GM12891 (cell line): ENCODE measurements around the gene GADD45G.

Source experiments
- DNase-seq: peaks from one replicate; pipeline ENCODE4 v3.0.0; 2011; ENCODE audit warnings: low spot score; ENCODE audit not compliant: insufficient read length
- FAIRE-seq: peaks from 2 replicates; lab custom pipeline; 2011; peaks lifted over from hg19 to GRCh38; lab: Jason Lieb, UNC
- PAX5 ChIP-seq: IDR thresholded peaks from 2 replicates; pipeline ENCODE4 v1.6.1; 2011; ENCODE audit warnings: low read length, moderate library complexity, mild to moderate bottlenecking; ENCODE audit not compliant: insufficient read depth, severe bottlenecking
- POLR2A ChIP-seq: IDR thresholded peaks from 2 replicates; pipeline ENCODE4 v1.6.1; 2011; ENCODE audit warnings: low read depth, low read length, control low read depth
- POLR2AphosphoS5 ChIP-seq: IDR thresholded peaks from 2 replicates; pipeline ENCODE4 v1.6.1; 2011; ENCODE audit warnings: low read depth, low read length, control low read depth
- POU2F2 ChIP-seq: IDR thresholded peaks from 2 replicates; pipeline ENCODE4 v1.6.1; 2011; ENCODE audit warnings: low read depth, mild to moderate bottlenecking, control low read depth, low read length, moderate library complexity
- SPI1 ChIP-seq: IDR thresholded peaks from 2 replicates; pipeline ENCODE4 v1.6.1; 2011; ENCODE audit warnings: low read depth, low read length, control low read depth
- TAF1 ChIP-seq: IDR thresholded peaks from 2 replicates; pipeline ENCODE4 v1.6.1; 2011; ENCODE audit warnings: low read depth, low read length, control low read depth

GADD45G gene

DNA sequence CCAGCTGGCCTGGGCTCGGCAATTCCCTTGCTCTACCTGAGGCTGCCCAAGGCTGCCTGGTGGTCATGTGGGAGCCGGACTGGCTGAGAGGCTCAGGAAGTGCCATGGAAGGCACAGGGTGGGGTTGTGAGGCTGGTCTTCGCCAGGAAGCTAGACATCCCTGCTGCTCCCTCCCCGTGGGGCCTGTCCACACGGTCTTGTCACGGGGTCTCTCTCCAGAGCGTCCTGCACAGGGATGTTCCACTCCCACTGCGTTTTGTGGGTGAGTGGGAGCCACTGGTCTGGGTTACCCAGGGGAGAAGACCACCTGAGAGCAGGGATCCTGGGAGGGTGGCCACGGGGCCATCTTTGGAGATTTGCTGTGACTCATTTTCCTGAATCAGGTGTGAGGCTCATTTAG, 11.6 kb downstream of the GADD45G start:
- FAIRE-seq (no peak), DNase-seq (no peak)
- TF ChIP-seq TAF1 (no peak), PAX5 (no peak), SPI1 (no peak), POLR2AphosphoS5 (no peak), POU2F2 (no peak), POLR2A (no peak)

GRCh38 chr9:89617978-89618377, 13.2 kb downstream of the GADD45G start:
- DNase-seq (no peak), FAIRE-seq (no peak)
- no peak for TF ChIP-seq PAX5
- no peak for TF ChIP-seq SPI1
- TF ChIP-seq POLR2A = no peak
- no peak for TF ChIP-seq POU2F2
- TF ChIP-seq TAF1 = no peak
- no peak for TF ChIP-seq POLR2AphosphoS5

GRCh38 chr9:89619019-89619418, 14.2 kb downstream of the GADD45G start:
- no peak for FAIRE-seq
- TF ChIP-seq SPI1 = no peak
- TF ChIP-seq TAF1 = no peak
- no peak for TF ChIP-seq POLR2A
- no peak for TF ChIP-seq PAX5
- no peak for TF ChIP-seq POU2F2
- TF ChIP-seq POLR2AphosphoS5 = no peak
- no peak for DNase-seq

- TF ChIP-seq POU2F2 (no peak), SPI1 (no peak), POLR2AphosphoS5 (no peak), PAX5 (no peak), TAF1 (no peak), POLR2A (no peak)
- DNase-seq = no peak
- FAIRE-seq = no peak
These were observed 14.8 kb downstream of the GADD45G start for GRCh38 chr9:89619424-89620138.

DNA sequence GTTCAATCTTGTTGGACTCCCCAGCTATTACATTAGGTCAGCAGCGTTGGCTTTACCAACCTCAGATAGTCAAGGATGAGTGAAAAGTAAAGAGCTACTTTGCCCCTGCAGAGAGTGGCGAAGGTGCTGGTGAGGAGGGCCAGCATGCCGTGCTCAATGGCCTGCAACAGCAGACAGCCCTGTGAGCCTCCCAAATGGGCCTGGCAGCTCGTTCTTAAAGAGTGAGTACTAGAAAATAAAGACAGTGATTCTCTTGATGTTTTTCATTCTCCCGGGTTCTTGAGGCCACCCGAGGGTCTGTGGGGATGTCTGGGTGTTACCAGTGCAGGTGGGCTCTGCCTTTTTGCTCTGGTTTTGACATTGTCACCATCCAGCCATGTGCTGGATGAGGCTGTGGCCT, 16.2 kb downstream of the GADD45G start:
- TF ChIP-seq PAX5 (no peak), POLR2AphosphoS5 (no peak), TAF1 (no peak), POU2F2 (no peak), SPI1 (no peak), POLR2A (no peak)
- FAIRE-seq (no peak), DNase-seq (no peak)

DNA sequence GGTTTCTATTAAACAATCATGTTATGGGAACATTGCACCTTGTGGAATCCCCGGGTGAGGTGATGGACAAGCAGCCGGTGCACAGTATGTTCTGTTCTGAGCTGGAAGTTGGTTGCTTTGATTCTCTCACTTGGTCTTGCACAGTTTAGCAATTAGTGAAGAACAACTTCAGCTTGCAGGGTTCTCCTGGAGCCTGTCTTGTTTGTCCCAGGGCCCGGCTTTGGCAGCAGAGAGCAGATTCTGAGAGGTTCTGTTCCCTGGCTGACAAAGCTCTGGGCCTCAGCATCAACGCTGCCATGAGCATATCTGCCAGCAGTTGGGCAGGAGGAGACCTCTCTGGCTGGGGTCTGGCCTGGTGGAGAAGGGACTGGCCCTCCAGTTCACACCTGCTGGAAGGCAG, 16.9 kb downstream of the GADD45G start:
- FAIRE-seq (no peak), DNase-seq (no peak)
- TF ChIP-seq POLR2A (no peak), TAF1 (no peak), POU2F2 (no peak), POLR2AphosphoS5 (no peak), SPI1 (no peak), PAX5 (no peak)

- no peak for FAIRE-seq
- no peak for DNase-seq
- no peak for TF ChIP-seq PAX5
- no peak for TF ChIP-seq POU2F2
- no peak for TF ChIP-seq POLR2AphosphoS5
- TF ChIP-seq TAF1 = no peak
- TF ChIP-seq POLR2A = no peak
- no peak for TF ChIP-seq SPI1
These were observed 18.4 kb downstream of the GADD45G start for GRCh38 chr9:89622933-89623861.

GRCh38 chr9:89623925-89624420, 19.2 kb downstream of the GADD45G start:
- no peak for FAIRE-seq
- DNase-seq = no peak
- TF ChIP-seq POU2F2 = no peak
- TF ChIP-seq TAF1 = no peak
- TF ChIP-seq POLR2A = no peak
- TF ChIP-seq SPI1 = no peak
- no peak for TF ChIP-seq PAX5
- TF ChIP-seq POLR2AphosphoS5 = no peak
